Kidney (tissue), 14 donors: ENCODE data around the gene RASSF9. TPM values are rescaled to one million over a fixed set of nuclear protein-coding genes. Genes with fewer than 3 reads are reported as not detected.

Source experiments
- DNase-seq, 5 donors: peaks; one replicate each; pipeline ENCODE4 v3.0.0-alpha.2; 2013 to 2020
- FAIRE-seq: peaks from 2 replicates; lab custom pipeline; 2012; peaks lifted over from hg19 to GRCh38; lab: Jason Lieb, UNC
- H3K27ac ChIP-seq, 2 donors: one replicate each; pipeline ENCODE4 v1.7.0; 2013; ENCODE audit warnings: low read depth in 2 of 2, low read length in 2 of 2, inconsistent platforms in 1 of 2
- H3K27me3 ChIP-seq: one replicate; pipeline ENCODE4 v1.7.1; 2013; ENCODE audit warnings: low read length, inconsistent platforms; ENCODE audit not compliant: control insufficient read depth, insufficient read depth
- H3K36me3 ChIP-seq, 3 donors: one replicate each; pipeline versions ENCODE4 v1.7.0 to v1.7.1; 2013; ENCODE audit warnings: low read length in 3 of 3, control low read depth in 1 of 3, inconsistent platforms in 1 of 3; ENCODE audit not compliant: insufficient read depth in 3 of 3, control insufficient read depth in 2 of 3
- H3K4me1 ChIP-seq, 3 donors: one replicate each; pipeline versions ENCODE4 v1.7.0 to v1.7.1; 2013; ENCODE audit warnings: low read length in 3 of 3, inconsistent platforms in 1 of 3, low read depth in 1 of 3; ENCODE audit not compliant: control insufficient read depth in 2 of 3, insufficient read depth in 2 of 3
- H3K4me3 ChIP-seq, 3 donors: one replicate each; pipeline versions ENCODE4 v1.7.0 to v1.8.1; 2013; ENCODE audit warnings: low read length in 3 of 3, control low read depth in 1 of 3, inconsistent platforms in 1 of 3
- H3K9ac ChIP-seq, 3 donors: one replicate each; pipeline versions ENCODE4 v1.7.0 to v1.7.1; 2013; ENCODE audit warnings: low read length in 3 of 3, control low read depth in 1 of 3, inconsistent platforms in 1 of 3
- H3K9me3 ChIP-seq, 3 donors: one replicate each; pipeline versions ENCODE4 v1.7.0 to v1.7.1; 2013; ENCODE audit warnings: low read length in 3 of 3, control low read depth in 1 of 3, inconsistent platforms in 1 of 3; ENCODE audit not compliant: control insufficient read depth in 2 of 3, insufficient read depth in 1 of 3
- intact Hi-C: fragments of 100-400 bp; cut with DNase I; formaldehyde crosslinking; loops from one replicate; pipeline ENCODE4 v1.11.1; 2022
- polyA plus RNA-seq: library from polyadenylated mRNA; stranded (reverse); fragments of 350-450 nt; fragmentation: Illumina TruSeq; extraction: RNeasy Lipid Tissue Mini Kit (QIAGEN cat#74804); gene quantifications from one replicate; pipeline ENCODE4 v1.2.3, GENCODE V29; 2014; ENCODE audit warnings: low read depth, low replicate concordance; ENCODE audit not compliant: insufficient read depth
- total RNA-seq: library from RNA; stranded (reverse); fragmentation: NEBNext Ultra II Directional; extraction: Animal tissue kit (Norgen Biotek cat#: 25700); gene quantifications from one replicate; pipeline ENCODE4 v1.2.1, GENCODE V29; 2021
- TF ChIP-seq, protein P1 (sequence below): IDR thresholded peaks from 3 replicates; pipeline ENCODE4 v1.5.1; 2012; ENCODE audit warnings: mild to moderate bottlenecking, moderate library complexity, borderline replicate concordance; ENCODE audit not compliant: insufficient read depth; ENCODE audit errors: extremely low read depth
- donor health status: control.
- donor health status: control.
- donor health status: control.
- donor health status: control.
- donor health status: control.
- donor health status: DM: yes; HTN: yes; CAD: no.
- donor health status: Normal renal cell carcinoma (clear cell type).

The RASSF9 gene
- total and polyA plus RNA-seq, 2 donors from 2014 or later = 1.0 to 10.1 TPM

GRCh38 chr12:85794531-85794930 is 41.7 kb downstream of the RASSF9 start:
- no peaks in the 10 kb centered on the region for H3K9me3 ChIP-seq

GRCh38 chr12:85784096-85784720 is 52.0 kb downstream of the RASSF9 start:
- no peak overlapping the region for H3K27ac ChIP-seq
- no peaks in the 10 kb centered on the region for H3K4me1 ChIP-seq
- no peaks in the 10 kb centered on the region for H3K36me3 ChIP-seq
- DNase-seq (no peak), FAIRE-seq (no peak)
- TF ChIP-seq, protein P1, sequence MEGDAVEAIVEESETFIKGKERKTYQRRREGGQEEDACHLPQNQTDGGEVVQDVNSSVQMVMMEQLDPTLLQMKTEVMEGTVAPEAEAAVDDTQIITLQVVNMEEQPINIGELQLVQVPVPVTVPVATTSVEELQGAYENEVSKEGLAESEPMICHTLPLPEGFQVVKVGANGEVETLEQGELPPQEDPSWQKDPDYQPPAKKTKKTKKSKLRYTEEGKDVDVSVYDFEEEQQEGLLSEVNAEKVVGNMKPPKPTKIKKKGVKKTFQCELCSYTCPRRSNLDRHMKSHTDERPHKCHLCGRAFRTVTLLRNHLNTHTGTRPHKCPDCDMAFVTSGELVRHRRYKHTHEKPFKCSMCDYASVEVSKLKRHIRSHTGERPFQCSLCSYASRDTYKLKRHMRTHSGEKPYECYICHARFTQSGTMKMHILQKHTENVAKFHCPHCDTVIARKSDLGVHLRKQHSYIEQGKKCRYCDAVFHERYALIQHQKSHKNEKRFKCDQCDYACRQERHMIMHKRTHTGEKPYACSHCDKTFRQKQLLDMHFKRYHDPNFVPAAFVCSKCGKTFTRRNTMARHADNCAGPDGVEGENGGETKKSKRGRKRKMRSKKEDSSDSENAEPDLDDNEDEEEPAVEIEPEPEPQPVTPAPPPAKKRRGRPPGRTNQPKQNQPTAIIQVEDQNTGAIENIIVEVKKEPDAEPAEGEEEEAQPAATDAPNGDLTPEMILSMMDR = no peak
- H3K27me3 ChIP-seq = no peaks in the 10 kb centered on the region
- intact Hi-C loops = no loop called here
- no peak overlapping the region for H3K9ac ChIP-seq
- H3K9me3 ChIP-seq = no peaks in the 10 kb centered on the region
- no peak overlapping the region for H3K4me3 ChIP-seq

More at GRCh38 chr12:85794531-85794930, 41.7 kb downstream of the RASSF9 start:
- H3K36me3 ChIP-seq = no peaks in the 10 kb centered on the region
- no peak overlapping the region for H3K27ac ChIP-seq
- no peak overlapping the region for H3K4me3 ChIP-seq
- TF ChIP-seq, protein P1 = no peak
- H3K9ac ChIP-seq = no peak overlapping the region
- no peaks in the 10 kb centered on the region for H3K4me1 ChIP-seq
- no peaks in the 10 kb centered on the region for H3K27me3 ChIP-seq
- no peak for FAIRE-seq
- intact Hi-C loops = no loop called here
- DNase-seq = no peak

DNA sequence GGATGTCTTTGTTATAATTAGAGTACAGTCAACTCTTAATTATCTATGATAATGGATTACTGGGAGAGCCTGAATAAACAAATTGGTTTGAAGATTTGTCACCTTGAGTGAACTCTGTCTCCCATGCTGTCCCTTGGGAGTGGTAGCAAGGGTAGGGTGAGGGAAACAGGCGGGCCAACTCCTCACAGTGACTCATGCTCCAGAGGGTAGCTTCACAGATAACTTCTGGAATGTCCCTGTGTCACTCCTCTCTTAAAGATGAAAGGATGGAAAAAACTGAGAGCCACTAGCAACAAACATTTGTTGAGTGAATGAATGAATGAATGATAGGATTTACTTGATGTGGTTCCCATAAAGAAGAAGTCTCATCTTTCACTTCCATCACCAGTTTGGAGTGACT is 53.5 kb downstream of the RASSF9 start:
- Histone ChIP-seq H3K36me3 (no peaks in the 10 kb centered on the region), H3K4me1 (no peaks in the 10 kb centered on the region), H3K9ac (no peak overlapping the region), H3K4me3 (no peak overlapping the region), H3K27ac (no peak overlapping the region), H3K9me3 (no peaks in the 10 kb centered on the region), H3K27me3 (no peaks in the 10 kb centered on the region)
- intact Hi-C loops = no loop called here
- FAIRE-seq (no peak), DNase-seq (no peak)
- TF ChIP-seq, protein P1 = no peak

GRCh38 chr12:85781766-85782165 is 54.4 kb downstream of the RASSF9 start:
- H3K4me3 ChIP-seq = no peak overlapping the region
- H3K4me1 ChIP-seq = no peaks in the 10 kb centered on the region
- H3K27ac ChIP-seq = no peak overlapping the region
- FAIRE-seq = no peak
- H3K27me3 ChIP-seq = no peaks in the 10 kb centered on the region
- H3K9me3 ChIP-seq = no peaks in the 10 kb centered on the region
- no peak for DNase-seq
- intact Hi-C loops = no loop called here
- TF ChIP-seq, protein P1 = no peak
- no peaks in the 10 kb centered on the region for H3K36me3 ChIP-seq
- H3K9ac ChIP-seq = no peak overlapping the region
